HG02840 (cell line): Measurements from ENCODE around the gene TIMP3.

Experiments used
- ATAC-seq: cut with Tn5 transposase; IDR thresholded peaks from one replicate; pipeline ENCODE4 v1.9.1; 2021; ENCODE audit warnings: mild to moderate bottlenecking, moderate library complexity, moderate number of reproducible peaks; ENCODE audit not compliant: unreplicated experiment, low FRiP score

TIMP3 gene

DNA sequence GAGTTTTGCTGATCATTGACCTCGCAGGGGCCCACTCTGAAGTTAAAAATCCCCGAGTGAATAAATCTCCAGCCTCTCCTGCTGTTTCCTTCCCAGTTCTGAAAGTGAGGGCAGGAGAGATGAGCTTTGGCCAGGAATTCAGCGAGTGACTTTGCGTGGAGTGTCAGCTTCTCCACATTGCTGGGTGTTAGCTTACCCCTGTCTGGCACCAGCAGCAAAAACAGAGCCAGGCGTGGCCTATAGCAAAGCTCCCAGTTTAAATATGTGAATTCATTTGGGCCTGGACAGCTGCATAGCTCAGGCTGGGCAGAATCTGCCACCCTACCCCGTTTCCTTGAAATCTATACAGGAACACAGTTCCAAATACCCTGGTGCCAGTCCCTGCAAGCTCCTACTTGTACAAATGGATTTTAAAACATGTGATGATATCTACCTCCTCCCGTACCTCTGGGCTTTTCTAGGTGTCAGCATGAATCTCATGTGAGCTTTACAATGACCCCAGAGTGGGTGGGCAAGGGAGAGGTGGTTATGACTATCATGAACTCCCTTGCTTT is 25.6 kb downstream of the TIMP3 start:
- no peak for ATAC-seq

DNA sequence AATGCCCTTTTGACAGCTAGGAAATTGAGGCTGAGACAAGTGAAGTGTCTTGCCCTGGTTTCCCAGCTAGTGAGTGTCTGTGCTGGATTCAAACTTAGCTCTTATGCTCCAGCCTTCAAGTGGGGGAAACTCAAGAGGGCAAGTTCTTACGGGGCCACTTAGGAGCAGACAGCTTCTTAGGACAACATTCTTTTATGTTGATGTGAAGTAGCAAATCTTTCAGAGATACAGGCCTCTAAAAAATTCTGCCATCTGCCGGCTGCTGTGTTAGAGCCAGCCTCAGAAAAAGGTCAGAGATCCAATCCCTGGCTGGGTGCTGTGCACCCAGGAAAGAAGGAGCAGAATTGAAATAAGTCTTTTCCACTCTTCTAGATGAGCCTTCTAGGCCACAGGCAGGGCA is 26.6 kb downstream of the TIMP3 start:
- ATAC-seq, result no peak

DNA sequence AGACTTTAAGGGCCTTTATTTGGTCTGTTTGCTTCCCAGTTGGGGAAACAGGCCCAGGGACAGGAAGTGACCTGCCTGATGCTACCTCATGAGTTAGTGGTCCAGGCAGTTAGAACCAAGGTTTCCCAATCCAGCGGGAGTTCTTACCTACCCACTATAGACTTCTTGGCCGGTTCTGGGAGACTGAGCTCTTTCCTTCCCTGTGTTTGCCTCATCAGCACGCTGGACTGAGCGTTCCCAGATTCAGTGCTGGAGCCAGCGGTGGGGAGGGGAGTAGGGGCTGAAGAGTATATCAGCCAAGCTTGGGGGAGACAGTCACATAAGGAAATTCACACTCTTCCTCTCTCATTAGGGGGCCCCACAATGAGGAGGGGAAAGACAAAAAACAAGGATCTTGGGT is 27.1 kb downstream of the TIMP3 start:
- no peak for ATAC-seq

DNA sequence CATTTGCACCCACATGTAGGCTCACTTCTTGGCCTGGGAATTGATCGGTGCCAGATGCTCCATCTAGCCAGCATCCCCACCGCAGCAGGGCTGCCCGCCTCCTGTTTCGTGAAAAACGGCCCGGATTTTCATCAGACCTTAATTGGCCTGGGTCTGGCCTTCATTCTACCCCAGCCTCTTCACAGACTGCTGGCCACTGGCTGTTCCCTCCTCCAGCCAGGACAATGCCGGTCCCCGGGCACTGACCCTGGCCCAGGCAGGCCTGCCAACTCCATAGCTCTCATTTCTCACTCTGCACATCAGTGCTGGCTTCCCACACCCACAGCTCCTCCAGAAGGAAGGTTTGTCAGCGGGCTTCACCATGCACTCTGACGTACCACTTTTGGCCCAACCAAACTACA is 27.9 kb downstream of the TIMP3 start:
- no peak for ATAC-seq

DNA sequence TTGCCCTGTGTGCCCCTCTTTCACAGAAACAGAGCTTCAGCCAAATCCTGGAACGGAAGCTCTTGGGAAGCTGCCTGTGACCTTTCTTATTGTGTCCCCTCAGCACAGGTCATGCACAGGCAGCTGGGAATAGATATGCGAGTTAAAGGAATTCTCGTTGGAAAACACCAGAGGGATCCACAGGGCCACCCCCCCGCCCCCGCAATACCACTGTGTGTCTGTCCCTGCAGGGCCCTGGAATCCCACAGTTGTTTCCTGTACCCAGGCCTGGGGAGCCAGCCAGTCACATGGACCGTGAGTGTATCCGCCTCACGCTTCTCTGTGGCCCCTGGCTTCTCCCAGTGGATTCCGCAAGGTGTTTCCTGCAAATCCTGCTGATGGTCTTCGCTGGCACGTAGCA is 29.0 kb downstream of the TIMP3 start:
- ATAC-seq, result no peak

DNA sequence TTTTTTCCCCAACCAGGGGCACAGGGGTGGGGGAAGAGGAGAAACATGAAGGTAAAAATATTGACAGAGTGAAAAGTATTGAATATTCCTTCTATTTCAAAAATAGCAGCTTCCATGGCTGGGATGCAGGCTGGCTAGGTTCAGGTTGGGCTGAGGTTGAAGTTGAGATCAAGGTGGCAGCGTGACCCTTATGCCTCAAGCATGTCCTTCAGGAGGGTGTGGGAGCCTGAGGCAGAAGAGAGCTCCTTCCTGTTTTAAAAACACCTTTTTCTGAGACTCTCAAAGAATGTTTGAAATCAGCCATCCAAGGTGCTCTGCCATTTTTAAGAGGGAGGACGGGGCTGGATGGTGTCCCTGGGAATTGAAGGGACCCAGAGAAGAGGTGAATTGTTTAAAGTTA is 29.5 kb downstream of the TIMP3 start:
- no peak for ATAC-seq

DNA sequence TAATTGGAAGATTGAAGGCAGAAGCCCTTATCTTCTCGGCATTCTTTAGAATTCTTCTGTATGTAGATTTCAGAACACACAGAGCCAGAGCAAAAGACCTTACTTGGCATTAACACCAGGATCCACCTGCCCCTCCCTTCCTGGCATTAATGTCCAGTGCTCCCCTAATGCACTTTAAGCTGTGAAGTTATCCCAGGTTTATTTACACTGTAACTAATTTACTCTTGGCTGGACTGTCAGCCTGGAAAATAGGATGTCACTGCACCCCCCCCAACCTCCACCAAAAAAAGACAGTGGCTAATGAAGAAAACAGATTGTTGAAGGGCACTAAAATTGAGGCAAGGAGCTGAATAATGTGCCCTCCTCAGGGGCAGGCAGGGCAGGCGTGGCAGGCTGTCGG is 30.1 kb downstream of the TIMP3 start:
- ATAC-seq, result no peak

DNA sequence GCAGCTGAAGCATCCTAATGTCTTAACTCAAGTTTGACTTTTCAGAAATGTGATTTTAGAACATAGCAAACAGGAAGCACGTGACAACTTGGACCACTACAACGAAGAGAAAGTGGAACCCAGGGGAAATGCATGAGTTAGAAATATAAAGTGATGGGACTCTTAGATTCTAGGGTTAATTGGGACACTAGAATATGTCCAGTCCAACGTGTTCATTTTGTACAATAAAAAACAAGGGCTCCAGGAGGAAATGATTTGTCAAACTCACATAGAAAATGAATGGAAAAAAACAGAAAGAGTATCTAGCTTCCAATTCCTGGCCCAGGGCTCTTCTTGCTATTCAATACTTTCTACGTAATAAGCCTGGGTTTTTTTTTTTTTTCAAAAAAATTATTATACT is 30.7 kb downstream of the TIMP3 start:
- no peak for ATAC-seq

DNA sequence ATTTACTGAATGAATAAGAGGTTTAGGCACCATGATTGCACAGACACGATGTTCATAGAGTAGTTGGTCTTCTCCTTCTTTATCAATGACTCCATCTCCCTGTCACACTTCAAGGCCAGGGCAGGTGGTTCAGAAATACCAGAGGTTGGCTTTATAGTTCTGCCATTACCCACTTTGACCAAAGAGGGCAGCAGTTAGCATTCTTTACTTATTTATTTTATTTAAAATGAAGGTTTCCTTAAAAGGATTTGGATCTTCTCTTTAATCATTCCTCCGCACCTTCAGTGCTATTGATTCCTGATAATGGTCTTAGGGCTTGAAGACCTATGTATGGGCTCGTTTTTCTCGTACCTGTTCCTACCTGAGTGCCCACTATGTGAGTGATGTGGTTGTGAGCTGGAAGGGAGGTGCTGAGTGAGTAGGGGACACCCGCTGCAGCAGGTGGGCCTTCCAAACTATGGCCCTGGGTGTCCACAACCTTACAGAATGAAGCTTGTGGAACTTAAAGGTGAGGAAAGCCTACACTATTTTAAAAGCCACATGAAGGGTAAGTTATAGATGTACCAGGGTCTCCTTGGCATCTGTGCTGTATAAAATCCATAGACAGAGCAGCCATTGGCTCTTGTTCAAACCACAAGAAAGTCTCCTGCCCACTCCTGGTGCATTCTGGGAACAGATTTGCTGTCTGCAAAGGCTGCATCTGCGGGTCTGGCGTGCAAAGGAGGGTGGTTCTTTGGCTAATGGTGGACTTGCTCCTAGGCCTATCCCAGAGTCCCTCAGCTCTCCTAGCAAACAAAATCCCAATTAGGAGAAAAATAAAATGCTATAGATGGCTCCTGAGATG is 35.0 kb downstream of the TIMP3 start:
- no peak for ATAC-seq

DNA sequence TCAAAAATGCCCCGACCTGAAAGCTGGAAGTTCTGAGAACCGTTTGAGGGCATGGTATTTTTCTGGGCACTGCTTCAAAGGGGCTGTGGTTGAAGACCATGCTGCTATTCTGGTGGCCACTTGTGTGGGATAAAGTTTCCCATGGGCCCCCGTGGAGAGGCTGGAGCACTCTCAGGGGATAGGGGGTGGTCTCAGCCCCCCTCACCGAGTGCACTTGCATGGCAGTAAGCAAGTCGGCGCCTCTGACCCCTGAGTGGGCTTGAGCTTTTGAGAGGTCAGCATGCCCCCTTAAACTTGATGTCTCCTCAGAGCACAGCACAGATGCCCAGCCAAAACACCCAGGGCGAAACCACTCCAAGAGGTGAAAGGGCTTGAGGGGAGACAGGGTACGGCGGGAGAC is 35.6 kb downstream of the TIMP3 start:
- ATAC-seq, result no peak

DNA sequence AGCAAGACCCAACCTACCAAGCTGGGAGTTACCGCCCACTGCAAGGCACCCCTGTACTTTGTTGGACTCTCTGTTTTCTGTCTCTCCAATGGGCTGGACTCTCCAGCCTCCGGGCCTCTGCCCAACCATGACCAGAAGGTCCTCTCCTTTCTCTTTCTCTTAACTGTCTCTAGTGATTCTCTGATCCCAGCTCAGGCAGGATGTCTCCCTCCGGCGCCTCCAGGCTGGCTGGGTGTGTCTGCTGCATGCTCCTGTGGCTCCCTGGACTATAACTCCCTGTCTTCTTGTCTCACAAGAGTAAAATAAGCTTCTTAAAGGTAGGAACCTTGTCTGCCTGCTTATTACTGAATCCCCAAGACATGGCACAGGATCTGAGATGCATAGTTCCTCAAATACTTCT is 36.3 kb downstream of the TIMP3 start:
- ATAC-seq, result no peak

DNA sequence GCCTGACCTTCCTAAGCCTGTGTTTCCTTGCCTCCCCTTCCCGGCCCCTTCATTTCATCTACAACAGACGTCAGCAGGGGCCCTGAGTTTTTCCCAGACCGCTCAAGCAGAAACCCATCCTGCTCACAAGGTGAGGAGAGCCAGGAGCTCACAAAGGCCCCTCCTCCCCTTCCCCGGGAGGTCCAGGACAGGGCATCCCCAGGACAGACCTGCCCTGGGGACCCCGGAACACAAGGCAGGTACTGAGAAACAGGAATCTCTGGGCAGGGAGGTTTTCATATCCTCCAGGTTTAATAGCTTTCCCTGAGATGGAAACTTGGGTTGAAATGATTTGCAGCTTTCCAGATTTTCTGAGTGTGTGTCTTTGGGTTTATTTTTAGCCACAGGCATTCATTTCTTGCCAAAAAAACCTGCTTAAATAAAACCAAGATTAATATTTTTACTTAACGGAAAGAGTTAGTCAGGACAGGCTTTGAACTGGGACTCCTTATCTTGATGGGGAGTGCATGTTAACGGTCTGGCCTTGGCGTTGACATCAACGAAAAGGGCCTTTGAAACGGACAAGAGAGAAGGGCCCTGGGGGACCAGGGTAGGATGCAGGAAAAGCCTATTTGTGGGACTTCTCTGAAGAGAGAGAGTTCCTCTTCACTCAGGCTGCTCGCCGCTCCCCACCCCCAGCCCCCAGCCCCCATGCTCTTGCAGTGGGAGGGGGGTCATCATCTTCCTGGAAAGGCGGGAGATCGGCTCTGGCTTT is 38.5 kb downstream of the TIMP3 start:
- no peak for ATAC-seq

DNA sequence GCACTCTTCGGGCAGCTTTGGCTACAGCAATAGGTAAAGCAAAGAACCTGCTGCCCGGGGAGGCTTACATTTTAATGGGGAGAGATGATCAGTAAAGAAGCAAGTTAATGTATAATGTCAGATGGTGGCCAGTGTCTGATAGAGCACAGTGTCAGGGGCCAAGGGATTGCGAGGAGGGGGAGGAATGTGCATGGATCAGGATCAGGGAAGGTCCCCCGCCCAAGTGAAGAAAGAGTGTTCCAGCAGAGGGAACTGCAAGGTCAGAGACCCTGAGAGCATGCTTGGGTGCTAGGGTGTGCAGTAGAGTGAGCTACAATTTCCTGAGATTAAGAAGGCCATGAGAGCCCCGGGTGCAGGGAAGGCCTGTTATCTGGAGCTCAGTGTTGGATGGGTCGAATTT is 39.7 kb downstream of the TIMP3 start:
- ATAC-seq, result no peak

DNA sequence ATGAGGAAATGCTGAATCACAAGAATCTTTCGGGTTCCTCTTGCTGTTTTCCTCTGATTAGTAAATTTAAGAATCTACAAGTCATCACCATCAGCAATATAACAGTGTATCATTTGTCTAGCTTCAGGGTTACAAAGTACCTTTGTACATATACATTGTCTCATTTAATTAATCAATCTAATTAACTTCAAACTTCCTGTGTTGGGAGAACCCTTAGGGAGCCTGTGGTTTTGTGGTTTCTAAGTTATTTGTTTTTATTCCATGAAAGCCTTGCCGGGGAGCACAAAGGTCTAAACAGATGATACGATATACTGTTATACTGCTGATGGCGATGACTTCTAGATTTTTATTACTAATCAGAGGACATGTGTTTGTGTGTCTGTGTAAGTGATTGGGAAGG is 41.0 kb downstream of the TIMP3 start:
- no peak for ATAC-seq

DNA sequence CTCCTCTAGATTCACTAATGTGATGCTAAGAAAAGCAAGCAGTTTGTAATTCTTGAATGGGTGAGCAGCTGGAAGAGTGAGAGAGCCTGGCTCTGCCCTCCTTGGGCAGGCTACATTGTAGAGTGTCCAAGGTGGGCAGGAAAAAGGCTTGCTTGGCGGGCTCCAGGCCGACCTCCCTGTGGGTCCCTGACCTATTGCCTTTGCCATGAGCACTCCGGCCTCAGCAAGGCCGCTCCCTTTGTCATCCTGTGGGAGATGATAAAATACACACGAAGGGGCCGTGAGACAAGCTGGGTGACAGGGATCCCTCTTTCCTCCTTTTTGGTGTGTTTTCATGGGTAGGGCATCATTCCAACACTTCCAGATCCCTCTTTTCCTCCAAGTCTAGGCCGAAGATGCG is 41.8 kb downstream of the TIMP3 start:
- ATAC-seq, result no peak

DNA sequence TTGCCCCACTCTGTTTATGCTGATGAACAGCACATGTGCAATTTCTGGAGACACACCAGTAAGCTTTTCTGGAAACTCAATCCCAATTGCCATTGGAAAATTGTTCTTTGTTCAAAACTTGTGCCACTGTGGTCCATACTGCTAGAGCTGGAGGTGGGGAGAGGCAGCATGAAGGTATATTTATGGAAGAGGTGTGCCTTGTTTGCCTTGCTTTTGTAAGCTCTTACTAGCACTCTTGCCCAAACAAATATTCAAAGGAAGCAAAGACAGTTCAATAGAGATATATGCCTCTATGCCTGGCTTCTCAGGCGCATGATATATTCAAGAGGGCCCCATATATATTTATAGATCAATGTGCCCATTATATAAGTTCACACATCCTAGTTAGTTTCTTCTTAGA is 42.7 kb downstream of the TIMP3 start:
- no peak for ATAC-seq

DNA sequence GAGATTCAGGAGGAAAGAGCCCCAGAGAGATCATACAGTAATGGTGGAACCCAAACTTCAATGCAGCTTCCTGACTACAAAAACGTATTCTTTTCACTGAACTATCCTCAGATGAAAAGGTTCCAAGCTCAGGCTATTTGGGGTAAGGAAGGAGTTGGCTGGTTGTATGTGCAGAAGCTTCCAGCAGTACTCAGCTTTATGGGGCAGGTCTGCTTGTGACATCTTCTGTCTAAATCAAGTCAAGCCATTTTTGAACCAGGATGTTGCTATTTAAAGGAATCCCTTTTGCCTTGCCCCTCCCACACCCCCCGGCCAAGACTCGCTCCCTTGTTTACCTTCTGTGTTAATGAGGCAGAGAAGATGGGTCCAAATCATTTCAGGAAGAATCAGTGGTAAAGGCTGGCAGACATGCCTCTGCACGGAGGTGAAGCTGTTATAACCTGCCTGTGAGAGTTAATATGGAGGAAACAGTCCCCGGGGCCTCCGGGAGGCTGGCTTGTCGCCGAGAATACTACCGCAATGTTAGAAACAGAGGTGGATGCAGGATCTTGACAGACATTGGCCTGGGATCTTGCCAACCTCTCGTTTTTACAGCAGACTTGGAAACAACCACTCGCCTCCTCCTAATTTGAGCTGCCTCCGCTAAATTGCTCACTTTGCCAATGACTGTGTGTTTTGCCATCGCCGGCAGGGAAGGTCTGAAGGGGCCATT is 45.4 kb downstream of the TIMP3 start:
- no peak for ATAC-seq

DNA sequence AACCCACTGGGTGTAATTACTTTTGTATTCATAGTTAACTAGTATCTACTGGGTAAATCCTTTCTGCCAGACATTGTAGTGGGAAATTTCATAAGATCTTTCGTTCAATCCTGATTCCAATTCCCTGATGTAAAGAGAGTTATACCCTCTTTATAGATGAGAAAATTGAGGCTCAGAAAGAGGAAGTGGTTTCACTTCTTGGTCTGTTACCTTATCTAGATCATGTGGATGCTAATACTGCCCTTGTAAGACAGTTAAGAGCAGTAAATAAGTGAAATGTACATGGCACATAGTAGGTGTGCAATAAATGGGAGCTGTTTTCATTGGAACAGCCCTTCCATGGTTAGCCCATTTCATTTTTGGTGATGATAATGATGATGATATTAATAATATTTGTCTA is 46.7 kb downstream of the TIMP3 start:
- ATAC-seq, result no peak

DNA sequence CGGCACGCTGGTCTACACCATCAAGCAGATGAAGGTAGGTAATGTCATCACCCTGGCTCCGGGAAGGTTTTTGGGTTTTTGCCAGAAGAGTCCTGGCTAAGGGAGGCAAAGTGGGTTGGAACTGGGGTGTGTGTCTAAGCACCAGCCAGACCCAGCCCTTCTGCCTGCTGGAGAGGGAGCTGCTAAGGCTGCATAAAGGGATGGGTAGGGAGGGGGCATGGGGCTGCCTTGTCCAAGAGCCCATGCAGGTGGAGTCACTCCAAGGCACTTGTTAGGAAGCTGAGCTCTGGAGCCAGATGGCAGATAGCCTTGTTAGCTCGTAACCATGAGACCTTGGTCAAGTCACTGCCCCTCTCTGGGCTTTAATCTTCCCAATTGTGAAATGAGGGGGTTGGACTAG is 48.0 kb downstream of the TIMP3 start:
- ATAC-seq, result no peak

DNA sequence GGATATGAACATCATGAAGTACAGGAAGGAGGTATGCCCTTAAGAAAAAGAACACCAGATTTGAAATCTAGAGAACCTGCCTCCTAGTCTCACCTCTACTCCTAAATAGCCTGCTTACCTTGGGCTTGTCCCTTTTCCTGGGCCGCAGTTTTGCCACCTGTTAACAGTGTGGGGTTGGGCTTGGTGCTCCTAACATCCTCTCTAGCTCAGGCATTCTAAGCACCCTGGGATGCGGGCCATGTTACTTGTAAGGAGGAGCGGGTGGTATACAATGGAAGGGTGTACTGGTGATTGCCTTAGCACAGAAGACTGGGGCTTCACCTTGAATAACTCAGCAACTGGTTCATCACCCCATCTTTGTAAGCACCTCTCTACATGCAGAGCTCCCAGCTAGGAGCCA is 48.7 kb downstream of the TIMP3 start:
- no peak for ATAC-seq
